Measurements from ENCODE around the gene ZBTB21.
"Not testable (repeated sequence)": the region's sequence is repeated elsewhere in the genome, so short reads cannot be mapped to it uniquely, and the experiment has no call there.

The ZBTB21 gene

DNA sequence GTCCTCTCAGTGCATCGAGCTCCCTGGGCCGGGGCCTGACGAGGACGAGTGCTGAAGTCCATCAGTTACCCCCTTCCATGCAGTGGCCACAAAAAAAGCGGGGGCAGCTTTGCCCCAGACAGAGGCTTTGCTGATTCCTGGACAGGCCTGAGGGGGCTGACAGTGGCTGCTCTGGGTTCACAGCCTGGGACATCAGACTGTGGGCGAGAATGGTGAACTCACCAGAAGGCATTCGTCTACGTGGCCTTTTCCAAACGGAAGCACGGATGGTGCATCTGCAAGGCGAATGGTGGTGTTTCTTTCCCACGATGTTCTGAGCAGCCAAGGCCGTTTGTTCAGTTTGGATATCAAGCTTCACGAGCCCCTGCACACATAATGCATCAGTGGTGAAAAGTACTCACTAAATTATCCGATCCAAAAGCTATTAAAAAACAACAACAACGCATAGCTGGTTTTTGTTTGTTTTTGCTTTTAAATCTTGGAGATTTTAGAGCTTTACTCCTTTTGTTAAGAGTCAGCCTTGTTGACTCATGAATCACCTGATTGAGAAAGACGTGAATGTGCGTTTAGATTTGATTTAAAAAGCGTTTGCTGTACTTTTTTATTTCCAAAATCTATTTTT, 6.3 kb upstream of the ZBTB21 start:
- no peak for DNase-seq

DNA sequence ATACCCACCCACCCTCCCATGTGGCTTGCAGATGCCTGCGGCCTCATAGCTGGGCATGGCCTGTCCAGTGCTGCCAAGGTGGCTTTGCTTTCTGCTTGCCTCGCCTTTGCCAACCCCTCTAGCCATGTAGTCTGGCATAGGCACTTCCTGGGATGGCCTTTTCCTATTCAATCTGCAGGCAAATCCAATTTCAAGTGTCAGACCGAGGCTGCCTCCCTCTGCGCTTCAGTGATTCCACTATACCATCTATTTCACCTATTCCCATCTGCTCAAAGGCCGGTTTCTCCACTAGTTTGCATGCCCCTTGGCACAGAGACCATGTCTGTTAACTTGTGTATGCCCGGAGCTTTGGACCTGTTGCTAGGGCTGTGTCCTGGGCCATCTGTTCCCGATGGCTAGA, 3.8 kb upstream of the ZBTB21 start:
- no peak for DNase-seq

- no peak for DNase-seq
Measured at GRCh38 chr21:42013376-42013775, 3.2 kb upstream of the ZBTB21 start.

- no peak for DNase-seq
Measured at GRCh38 chr21:42012763-42013329, 2.7 kb upstream of the ZBTB21 start.

DNA sequence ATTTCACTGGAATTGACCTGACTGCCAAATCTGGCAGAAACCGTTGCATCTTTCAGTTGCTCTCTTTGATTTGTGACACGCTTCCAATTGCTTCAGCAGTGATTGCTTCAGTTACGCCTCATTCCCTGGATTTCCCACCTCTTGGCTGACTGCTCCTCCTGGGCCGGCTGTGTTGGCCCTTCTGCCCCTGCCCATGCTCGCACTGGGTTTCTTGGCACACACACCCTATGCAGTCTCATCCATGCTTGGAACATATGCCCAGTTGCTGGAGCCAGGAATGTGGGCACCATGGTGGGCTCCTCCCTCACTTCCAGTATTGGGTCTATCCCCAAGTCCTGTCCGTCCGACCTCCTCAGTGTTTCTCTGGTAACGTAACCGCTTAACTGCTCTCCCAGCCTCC, 2.2 kb upstream of the ZBTB21 start:
- no peak for DNase-seq

GRCh38 chr21:42010507-42011495, 641 bp upstream of the ZBTB21 start:
- peak; percentile 16 for DNase-seq

- peak; percentile 50 for DNase-seq
Measured at GRCh38 chr21:42009018-42009830, 936 bp downstream of the ZBTB21 start.

- DNase-seq = no peak
Measured at GRCh38 chr21:42007356-42007940, 2.7 kb downstream of the ZBTB21 start.

DNA sequence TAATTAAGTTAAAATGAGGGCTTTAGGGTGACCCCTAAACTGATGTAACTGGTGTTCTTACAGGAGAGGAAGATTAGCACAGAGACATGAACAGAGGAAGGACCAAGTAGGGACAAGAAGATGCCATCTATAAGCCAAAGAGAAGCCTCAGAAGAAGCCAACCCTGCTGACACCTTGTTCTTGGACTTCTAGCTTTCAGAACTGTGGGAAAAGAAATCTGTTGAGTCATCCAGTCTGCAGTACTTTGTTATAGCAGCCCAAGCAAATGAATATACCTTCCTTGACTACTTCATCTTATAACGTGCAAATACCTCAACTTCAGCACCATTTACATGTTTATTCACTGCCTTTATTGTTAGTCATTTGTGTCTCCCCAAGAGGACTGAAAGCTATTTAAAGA, 3.4 kb downstream of the ZBTB21 start:
- DNase-seq = no peak

- no peak for DNase-seq
Measured at GRCh38 chr21:42004406-42005199, 5.6 kb downstream of the ZBTB21 start.

DNA sequence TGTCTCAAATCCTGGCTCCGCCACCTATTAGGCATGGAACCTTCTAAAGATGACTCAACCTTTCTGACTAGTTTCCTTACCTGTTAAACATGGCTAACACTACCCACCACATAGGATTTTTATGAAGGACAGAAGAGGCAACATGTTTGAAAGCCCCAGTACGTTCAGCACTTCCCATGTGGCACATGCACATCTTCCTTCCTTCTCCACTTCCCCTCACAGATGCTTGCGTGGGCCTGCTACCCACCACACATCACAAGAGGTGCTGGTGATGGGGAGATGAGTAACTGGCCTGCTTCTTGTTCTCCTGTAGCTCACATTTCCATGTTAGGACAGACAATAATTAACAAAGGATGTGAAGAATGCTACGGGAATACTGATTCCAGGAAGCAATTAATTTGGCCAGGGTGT, 7.1 kb downstream of the ZBTB21 start:
- peak; percentile 86 for DNase-seq

GRCh38 chr21:42002421-42002958, 7.7 kb downstream of the ZBTB21 start:
- DNase-seq = peak; percentile 89

- no peak for DNase-seq
Measured at GRCh38 chr21:42001781-42002180, 8.4 kb downstream of the ZBTB21 start.

DNA sequence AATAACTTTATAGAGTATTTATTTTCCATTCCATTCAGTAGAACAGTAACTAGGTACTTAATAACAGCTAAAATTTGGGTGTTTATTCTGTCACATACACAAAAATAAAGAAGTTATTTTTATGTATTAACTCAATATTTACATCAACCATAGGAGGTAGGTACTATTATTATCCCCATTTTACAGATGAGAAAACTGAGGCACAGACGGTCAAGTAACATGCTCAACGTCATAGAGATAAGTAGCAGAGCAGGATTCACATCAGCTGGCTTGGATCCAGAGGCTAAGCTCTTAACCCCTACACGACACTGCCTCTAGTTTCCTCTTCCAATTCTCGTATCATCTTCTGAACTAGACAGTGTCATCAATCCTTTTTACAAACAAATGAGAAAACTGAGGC, 9.3 kb downstream of the ZBTB21 start:
- DNase-seq = no peak

GRCh38 chr21:41997657-41998056, 12.5 kb downstream of the ZBTB21 start:
- DNase-seq = no peak

GRCh38 chr21:41995577-41995976, 14.6 kb downstream of the ZBTB21 start:
- DNase-seq = no peak

DNA sequence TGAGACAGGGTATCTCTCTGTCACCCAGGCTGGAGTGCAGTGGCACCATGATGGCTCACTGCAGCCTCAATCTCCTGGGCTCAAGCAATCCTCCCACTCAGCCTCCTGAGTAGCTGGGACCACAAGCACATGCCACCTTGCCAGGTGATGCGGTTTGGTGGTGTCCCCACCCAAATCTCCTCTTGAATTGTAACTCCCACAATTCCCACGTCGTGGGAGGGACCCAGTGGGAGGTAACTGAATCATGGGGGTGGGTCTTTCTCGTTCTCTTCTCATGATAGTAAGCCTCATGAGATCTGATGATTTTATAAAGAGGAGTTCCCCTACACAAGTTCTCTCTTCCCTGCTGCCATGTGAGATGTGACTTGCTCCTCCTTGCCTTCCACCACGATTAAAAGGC, 15.5 kb downstream of the ZBTB21 start:
- DNase-seq = not testable (repeated sequence)

DNA sequence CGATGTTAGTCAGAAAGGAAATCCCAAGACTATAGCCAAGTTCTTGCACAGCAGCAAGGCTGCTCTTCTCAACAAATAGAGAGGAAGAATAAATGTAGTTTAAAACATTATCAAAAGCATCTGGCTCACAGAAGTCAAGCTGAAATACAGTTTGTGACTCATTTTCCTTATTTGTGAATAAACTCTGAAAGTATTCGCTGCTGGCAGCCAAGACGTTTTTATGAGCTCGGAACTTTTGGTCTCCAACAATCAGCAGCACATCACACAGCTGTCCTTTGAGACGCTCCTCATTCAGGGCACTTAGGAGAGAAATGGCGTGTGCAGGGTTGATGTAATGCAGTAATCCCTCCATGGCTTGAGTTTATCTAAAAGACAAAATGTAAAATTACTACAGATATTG, 16.4 kb downstream of the ZBTB21 start:
- DNase-seq = peak; percentile 93

GRCh38 chr21:41992576-41992975, 17.6 kb downstream of the ZBTB21 start:
- no peak for DNase-seq

GRCh38 chr21:41991659-41992058, 18.5 kb downstream of the ZBTB21 start:
- DNase-seq = no peak

DNA sequence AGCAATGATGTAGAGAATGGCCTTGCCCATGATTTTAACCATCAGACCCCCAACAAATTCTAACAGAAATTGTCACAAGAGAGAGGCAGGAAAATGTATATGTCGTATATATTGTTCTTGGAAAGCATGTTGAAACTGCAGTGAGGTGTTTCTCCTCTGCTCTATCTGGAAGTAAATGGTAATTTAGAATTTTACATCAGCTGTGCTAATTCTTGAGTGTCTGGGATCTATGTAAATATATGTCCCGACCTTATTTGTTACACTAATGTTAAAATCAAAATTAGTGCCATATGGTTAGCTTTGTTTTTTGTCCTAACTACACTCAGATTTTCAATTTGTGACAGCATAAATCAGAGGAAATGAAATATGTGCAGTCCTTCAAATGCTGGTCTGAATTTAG, 20.5 kb downstream of the ZBTB21 start:
- DNase-seq = no peak

All from fibroblast of skin of right quadriceps (primary cell).